ENCODE measurements around the gene SLC26A6.

SLC26A6 gene

GRCh38 chr3:48631516-48632448, 3.5 kb downstream of the SLC26A6 start:
- DNase-seq (ENCODE audit: low spot score): no peak

GRCh38 chr3:48630833-48631232, 4.4 kb downstream of the SLC26A6 start:
- no peak for DNase-seq (ENCODE audit: low spot score)

- DNase-seq (ENCODE audit: low spot score): no peak
These were observed 4.9 kb downstream of the SLC26A6 start for GRCh38 chr3:48630407-48630806.

- DNase-seq (ENCODE audit: low spot score): no peak
These were observed 5.4 kb downstream of the SLC26A6 start for GRCh38 chr3:48629894-48630293.

- no peak for DNase-seq (ENCODE audit: low spot score)
These were observed 6.8 kb downstream of the SLC26A6 start for GRCh38 chr3:48628277-48629017.

GRCh38 chr3:48625600-48625999, 9.7 kb downstream of the SLC26A6 start:
- DNase-seq (ENCODE audit: low spot score): no peak

- no peak for DNase-seq (ENCODE audit: low spot score)
These were observed 10.5 kb downstream of the SLC26A6 start for GRCh38 chr3:48624767-48625166.

- no peak for DNase-seq (ENCODE audit: low spot score)
These were observed 11.3 kb downstream of the SLC26A6 start for GRCh38 chr3:48623851-48624547.

GRCh38 chr3:48621461-48621869, 13.8 kb downstream of the SLC26A6 start, which contains the start of gene TMEM89:
TMEM89 (minus strand) TSS chr3:48621769; CDS start chr3:48621756, 13 bp downstream.
- no peak for DNase-seq (ENCODE audit: low spot score)

GRCh38 chr3:48619541-48620524, 15.4 kb downstream of the SLC26A6 start:
- DNase-seq (ENCODE audit: low spot score): no peak

- DNase-seq (ENCODE audit: low spot score): no peak
These were observed 17.7 kb downstream of the SLC26A6 start for GRCh38 chr3:48617559-48617958.

- no peak for DNase-seq (ENCODE audit: low spot score)
These were observed 21.2 kb downstream of the SLC26A6 start for GRCh38 chr3:48614044-48614443.

- no peak for DNase-seq (ENCODE audit: low spot score)
These were observed 23.0 kb downstream of the SLC26A6 start for GRCh38 chr3:48612309-48612708.

GRCh38 chr3:48609088-48610005, 25.9 kb downstream of the SLC26A6 start, which contains the start of gene UQCRC1:
UQCRC1 (minus strand) TSS chr3:48609646; CDS start chr3:48609620, 26 bp downstream.
- DNase-seq (ENCODE audit: low spot score): peak; percentile 89

- DNase-seq (ENCODE audit: low spot score): no peak
These were observed 27.7 kb downstream of the SLC26A6 start for GRCh38 chr3:48607519-48607918.

GRCh38 chr3:48601622-48601994, 33.7 kb downstream of the SLC26A6 start:
- DNase-seq (ENCODE audit: low spot score): no peak

- DNase-seq (ENCODE audit: low spot score): no peak
These were observed 34.3 kb downstream of the SLC26A6 start for GRCh38 chr3:48600711-48601621.

GRCh38 chr3:48599509-48600285, 35.6 kb downstream of the SLC26A6 start:
- no peak for DNase-seq (ENCODE audit: low spot score)
